ENCODE results near the gene CCDC50.

CCDC50 gene

DNA sequence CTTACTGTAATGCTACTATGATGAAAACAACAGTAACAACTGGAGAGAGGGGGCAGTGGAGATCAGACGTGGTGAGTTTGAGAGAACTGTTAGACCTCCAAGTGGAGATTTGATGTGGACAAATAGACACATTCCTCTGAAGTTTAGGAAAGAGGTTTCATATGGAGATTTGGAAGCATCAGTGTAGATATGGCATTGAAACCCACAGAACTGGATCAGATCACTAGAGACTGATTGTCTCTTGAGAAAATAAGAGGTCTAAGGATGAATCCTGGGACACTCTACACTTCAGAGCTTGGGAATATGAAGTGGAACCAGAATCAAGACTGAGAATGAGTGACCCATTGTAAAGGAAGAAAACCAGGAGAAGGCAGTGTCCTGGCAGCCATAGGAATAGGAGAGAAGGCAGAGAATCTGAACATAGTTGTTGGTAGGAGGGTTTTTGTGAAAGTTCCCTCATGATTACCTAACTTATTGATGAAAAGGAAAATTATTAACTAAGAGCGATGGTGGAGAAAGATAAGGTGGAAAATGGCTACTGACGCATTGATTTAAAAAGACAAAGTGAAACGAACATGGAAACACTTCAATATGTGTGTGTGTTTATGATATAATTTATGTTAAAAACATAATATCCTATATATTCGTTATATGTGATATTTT is 102.1 kb downstream of the CCDC50 start:
- DNase-seq: no peak

DNA sequence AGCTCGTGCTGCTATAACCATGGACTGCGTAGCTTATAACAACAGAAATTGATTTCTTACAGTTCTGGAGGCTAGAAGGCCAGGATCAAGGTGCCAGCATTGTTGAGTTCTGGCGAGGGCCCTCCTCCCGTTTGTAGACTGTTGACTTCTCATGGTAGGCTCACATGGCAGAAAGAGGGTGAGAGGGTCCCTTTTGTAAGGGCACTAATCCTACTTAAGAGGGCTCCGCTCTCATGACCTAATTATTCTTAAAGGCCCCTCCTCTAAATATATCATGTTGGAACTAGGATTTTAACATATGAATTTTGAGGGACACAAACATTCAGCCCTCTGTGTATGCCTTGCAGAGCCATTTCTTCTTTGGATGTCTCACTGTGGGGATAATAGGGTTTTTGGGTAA is 103.0 kb downstream of the CCDC50 start:
- no peak for DNase-seq

DNA sequence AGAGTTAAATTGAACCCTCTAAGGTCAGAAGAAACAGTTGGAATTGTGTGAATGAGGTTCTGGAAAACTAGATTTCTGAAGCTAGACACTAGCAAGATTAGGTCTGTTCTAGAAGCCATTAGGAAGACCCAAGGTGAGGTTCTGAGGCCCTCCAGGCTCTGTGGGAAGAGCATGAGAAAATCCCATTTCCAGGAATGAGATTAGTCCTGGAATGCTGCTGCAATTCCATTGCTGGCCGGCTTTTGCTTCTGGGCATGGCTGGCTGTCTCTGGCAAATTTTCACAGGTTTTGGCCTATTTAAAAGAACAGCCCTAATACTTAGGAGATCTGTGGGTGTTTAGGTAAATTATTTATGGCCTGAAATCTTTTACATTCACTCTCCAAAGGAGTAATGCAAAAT is 104.8 kb downstream of the CCDC50 start:
- no peak for DNase-seq

DNA sequence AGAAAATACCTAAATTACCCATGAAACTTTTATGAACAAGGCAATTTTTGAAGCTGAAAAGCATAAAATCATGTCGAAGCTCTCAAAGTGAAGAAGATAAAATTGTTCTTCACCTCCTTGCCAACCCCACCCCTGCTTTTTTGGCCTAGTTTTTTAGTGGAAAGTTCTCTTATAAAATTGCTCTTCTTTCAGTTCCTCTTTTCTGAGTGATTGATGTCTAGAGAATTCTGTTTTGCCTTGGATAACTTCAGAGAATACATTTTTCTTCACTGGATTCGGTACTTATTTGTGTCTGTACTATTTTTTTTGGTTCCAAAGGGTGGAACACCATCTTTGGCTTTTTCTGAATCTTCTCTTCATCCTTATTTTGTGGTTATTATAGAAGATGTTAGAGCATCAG is 106.8 kb downstream of the CCDC50 start:
- DNase-seq: no peak

DNA sequence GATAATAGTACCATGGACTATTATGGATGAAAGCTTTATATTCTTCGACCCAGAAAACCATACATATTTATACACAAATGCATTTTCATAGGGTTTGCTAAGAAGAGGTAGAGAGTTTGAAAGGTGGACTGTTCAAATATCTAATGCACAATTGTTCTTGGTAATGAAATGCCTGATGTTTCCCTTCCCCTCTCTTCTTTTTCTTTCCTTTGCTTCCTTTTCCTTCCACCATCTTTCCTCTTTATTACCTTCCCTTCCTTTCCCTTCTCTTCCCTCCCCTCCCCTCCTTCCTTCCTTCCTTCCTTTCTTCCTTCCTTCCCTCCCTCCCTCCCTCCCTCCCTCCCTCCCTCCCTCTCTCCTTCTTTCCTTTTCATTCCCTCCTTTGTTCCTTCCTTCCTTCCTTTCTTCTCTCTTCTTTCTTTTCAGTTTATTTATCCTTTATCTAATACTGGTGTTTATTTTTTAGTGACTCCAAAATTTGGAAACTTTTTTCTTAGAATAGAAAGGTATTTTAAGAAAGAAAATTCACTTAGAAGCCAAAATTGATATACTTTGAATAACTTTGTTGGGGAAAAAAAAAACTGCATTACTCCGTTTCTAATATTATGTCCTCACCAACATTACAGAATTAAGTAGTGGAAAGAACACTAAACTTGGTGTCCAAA is 109.1 kb downstream of the CCDC50 start:
- no peak for DNase-seq

DNA sequence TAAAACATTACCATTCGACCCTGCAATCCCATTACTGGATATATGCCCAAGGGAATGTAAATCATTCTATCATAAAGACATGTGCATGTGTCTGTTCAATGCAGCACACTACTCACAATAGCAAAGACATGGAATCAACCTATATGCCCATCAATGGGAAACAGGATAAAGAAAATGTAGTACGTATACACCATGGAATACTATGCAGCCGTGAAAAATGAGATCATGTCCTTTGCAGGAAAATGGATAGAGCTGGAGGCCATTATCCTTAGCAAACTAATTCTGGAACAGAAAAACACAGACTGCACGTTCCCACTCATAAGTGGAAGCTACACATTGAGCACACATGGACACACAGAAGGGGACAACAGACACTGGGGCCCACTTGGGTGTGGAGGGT is 111.3 kb downstream of the CCDC50 start:
- DNase-seq: no peak

- no peak for DNase-seq
Measured at GRCh38 chr3:191441687-191442086, 112.5 kb downstream of the CCDC50 start.

GRCh38 chr3:191444569-191444968 is 115.4 kb downstream of the CCDC50 start:
- no peak for DNase-seq
